ENCODE results near the gene MFSD2B.
"Not testable (repeated sequence)": the region's sequence is repeated elsewhere in the genome, so short reads cannot be mapped to it uniquely, and the experiment has no call there.

The MFSD2B gene

DNA sequence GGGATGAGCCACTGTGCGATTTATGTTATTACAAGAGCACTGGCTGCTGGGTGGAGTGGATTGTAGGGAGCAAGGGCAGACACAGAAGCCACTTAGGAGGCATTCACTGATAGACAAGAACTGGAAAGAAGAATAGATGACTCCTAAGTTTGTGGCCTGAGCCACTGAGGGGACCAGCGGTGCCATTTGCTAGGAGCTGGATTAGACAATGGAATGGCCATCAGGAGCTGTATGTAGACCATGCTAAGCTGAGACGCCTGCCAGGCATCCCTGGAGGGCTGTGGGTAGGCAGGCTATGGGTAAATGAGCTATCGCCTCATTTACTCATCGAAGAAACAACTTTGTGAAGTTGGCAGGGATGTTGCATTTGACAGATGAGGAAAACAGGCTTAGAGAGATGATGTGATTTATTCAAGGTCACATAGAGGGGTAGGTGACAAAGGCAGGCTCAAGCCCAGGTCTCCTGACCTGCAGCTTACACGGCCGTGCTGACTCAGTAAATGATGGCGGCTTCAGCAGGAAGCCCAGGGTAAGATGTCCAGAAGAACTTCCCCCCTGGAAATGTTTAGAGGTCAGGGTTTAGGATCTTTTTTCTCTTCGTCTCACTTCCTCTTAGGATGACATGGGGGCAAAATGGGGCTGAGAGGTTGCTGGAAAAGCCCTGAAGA lies 2.8 kb downstream of the MFSD2B start:
- no peak overlapping the region for H4K91ac ChIP-seq (ENCODE audit: low read length)
- H3K18ac ChIP-seq (ENCODE audit: low read depth in 1 of 2, low read length in 2 of 2): peak overlapping the region in 1 of 2 experiments; percentile 60
- H2BK5ac ChIP-seq (ENCODE audit: low read depth, low read length, poor library complexity, severe bottlenecking): no peak overlapping the region
- peak overlapping the region in 1 of 2 experiments; percentile 59 for H3K14ac ChIP-seq (ENCODE audit: low read length in 2 of 2)
- no peak for DNase-seq
- no peak overlapping the region for H3K4ac ChIP-seq (ENCODE audit: low read depth in 1 of 2, low read length in 2 of 2)
- H4K8ac ChIP-seq (ENCODE audit: low read length): peak overlapping the region; percentile 9
- peaks cover 0 to 31% of the 10 kb centered on the region in 2 experiments for H3K27me3 ChIP-seq (ENCODE audit: control insufficient read depth in 1 of 2, insufficient read depth in 1 of 2, low read length in 2 of 2)
- H2BK12ac ChIP-seq (ENCODE audit: low read length in 2 of 2): no peak overlapping the region
- no peak overlapping the region for H3K9ac ChIP-seq (ENCODE audit: low read length)
- H3K36me3 ChIP-seq (ENCODE audit: control insufficient read depth in 1 of 2, insufficient read depth in 2 of 2, low read depth in 1 of 2, low read length in 2 of 2): no peaks in the 10 kb centered on the region
- H2BK15ac ChIP-seq (ENCODE audit: low read depth, poor library complexity, severe bottlenecking): no peak overlapping the region
- H2BK120ac ChIP-seq (ENCODE audit: low read depth, low read length): no peak overlapping the region
- no peak overlapping the region for H3K4me2 ChIP-seq (ENCODE audit: low read length, poor library complexity, severe bottlenecking)
- no peak overlapping the region for H3K23ac ChIP-seq (ENCODE audit: low read length in 2 of 2)
- WGBS: 74% methylated on average over 9 of the region's 9 CpGs
- no peak overlapping the region for H2AFZ ChIP-seq (ENCODE audit: low read depth, low read length)
- no peak overlapping the region for H2AK5ac ChIP-seq (ENCODE audit: low read length, severe bottlenecking)
- no peak overlapping the region for H3K4me3 ChIP-seq (ENCODE audit: insufficient read depth in 1 of 2, low read depth in 1 of 2, low read length in 2 of 2)
- H3K79me1 ChIP-seq (replicated peaks; ENCODE audit: low read length, poor library complexity, severe bottlenecking): no peaks in the 10 kb centered on the region
- peaks cover 30% of the 10 kb centered on the region for H3K4me1 ChIP-seq (ENCODE audit: control insufficient read depth, insufficient read depth, low read depth, low read length)
- no peaks in the 10 kb centered on the region for H3K9me3 ChIP-seq (ENCODE audit: control insufficient read depth, low read length)
- H3K27ac ChIP-seq (ENCODE audit: low read length, poor library complexity, severe bottlenecking): no peak overlapping the region

DNA sequence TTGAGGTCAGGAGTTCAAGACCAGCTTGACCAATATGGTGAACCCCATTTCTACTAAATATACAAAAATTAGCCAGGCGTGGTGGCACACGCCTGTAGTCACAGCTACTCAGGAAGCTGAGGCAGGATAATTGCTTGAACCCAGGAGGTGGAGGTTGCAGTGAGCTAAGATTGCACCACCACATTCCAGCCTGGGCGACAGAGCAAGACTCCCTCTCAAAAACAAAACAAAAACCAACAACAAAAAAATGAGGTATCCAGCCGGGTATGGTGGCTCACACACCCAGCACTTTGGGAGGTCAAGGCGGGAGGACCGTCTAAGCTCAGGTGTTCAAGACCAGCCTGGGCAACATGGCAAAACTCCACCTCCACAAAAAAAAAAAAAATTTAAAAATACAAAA lies 5.0 kb downstream of the MFSD2B start:
- not testable (repeated sequence) for H3K79me1 ChIP-seq (replicated peaks; ENCODE audit: low read length, poor library complexity, severe bottlenecking); H3K36me3 ChIP-seq (ENCODE audit: control insufficient read depth in 1 of 2, insufficient read depth in 2 of 2, low read depth in 1 of 2, low read length in 2 of 2); H3K23ac ChIP-seq (ENCODE audit: low read length in 2 of 2); H3K9ac ChIP-seq (ENCODE audit: low read length); H3K4ac ChIP-seq (ENCODE audit: low read depth in 1 of 2, low read length in 2 of 2); H2AK5ac ChIP-seq (ENCODE audit: low read length, severe bottlenecking); H2BK5ac ChIP-seq (ENCODE audit: low read depth, low read length, poor library complexity, severe bottlenecking); H3K18ac ChIP-seq (ENCODE audit: low read depth in 1 of 2, low read length in 2 of 2); H3K4me2 ChIP-seq (ENCODE audit: low read length, poor library complexity, severe bottlenecking); H2BK120ac ChIP-seq (ENCODE audit: low read depth, low read length); H3K4me3 ChIP-seq (ENCODE audit: insufficient read depth in 1 of 2, low read depth in 1 of 2, low read length in 2 of 2); DNase-seq; H2BK15ac ChIP-seq (ENCODE audit: low read depth, poor library complexity, severe bottlenecking); H3K14ac ChIP-seq (ENCODE audit: low read length in 2 of 2); H4K8ac ChIP-seq (ENCODE audit: low read length); H3K27ac ChIP-seq (ENCODE audit: low read length, poor library complexity, severe bottlenecking); H2AFZ ChIP-seq (ENCODE audit: low read depth, low read length); H3K9me3 ChIP-seq (ENCODE audit: control insufficient read depth, low read length); H4K91ac ChIP-seq (ENCODE audit: low read length)
- peaks cover 0 to 21% of the 10 kb centered on the region in 2 experiments for H3K27me3 ChIP-seq (ENCODE audit: control insufficient read depth in 1 of 2, insufficient read depth in 1 of 2, low read length in 2 of 2)
- WGBS: 73% methylated on average over 4 of the region's 6 CpGs
- peak overlapping the region in 1 of 2 experiments; percentile 11 for H2BK12ac ChIP-seq (ENCODE audit: low read length in 2 of 2)
- peaks cover 21% of the 10 kb centered on the region for H3K4me1 ChIP-seq (ENCODE audit: control insufficient read depth, insufficient read depth, low read depth, low read length)

DNA sequence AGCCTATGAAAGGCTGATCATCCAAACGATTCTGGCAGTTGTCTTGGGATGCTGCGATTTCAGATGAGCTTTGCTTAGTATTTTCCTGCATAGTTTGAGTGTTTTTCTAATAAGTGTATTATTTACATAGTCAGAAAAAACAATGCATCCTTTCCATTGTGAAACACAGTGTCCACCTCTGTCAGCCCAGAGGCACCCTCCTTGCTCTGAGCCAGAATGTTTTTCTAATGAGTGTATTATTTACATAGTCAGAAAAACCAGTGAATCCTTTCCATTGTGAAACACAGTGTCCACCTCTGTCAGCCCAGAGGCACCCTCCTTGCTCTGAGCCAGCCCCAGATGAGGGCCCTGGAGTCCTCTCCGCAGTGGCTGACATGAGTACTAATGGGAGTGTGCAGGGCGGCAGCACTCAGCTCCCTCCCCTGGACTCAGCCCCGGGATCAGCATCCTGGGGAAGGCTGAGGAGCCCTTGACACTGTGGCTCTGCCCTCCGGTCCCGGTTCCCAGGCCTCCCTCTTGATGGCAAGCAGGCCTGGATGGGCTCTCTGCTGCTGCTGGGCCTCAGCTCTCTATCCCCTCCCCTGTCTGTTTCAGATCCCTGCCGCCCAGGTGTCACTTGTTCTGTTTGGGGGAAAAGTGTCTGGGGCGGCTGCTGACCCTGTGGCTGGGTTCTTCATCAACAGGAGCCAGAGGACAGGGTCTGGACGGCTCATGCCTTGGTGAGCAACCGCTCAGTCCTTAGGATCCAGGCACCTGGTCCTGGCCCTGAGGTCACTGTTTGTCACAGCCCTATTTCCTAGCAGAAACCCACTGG lies 5.9 kb downstream of the MFSD2B start:
- H2BK12ac ChIP-seq (ENCODE audit: low read length in 2 of 2): peak overlapping the region; percentile 40 to 58
- peaks cover 15% of the 10 kb centered on the region for H3K4me1 ChIP-seq (ENCODE audit: control insufficient read depth, insufficient read depth, low read depth, low read length)
- no peak overlapping the region for H3K4me2 ChIP-seq (ENCODE audit: low read length, poor library complexity, severe bottlenecking)
- H3K79me1 ChIP-seq (replicated peaks; ENCODE audit: low read length, poor library complexity, severe bottlenecking): no peaks in the 10 kb centered on the region
- H2AFZ ChIP-seq (ENCODE audit: low read depth, low read length): peak overlapping the region; percentile 18
- H3K36me3 ChIP-seq (ENCODE audit: control insufficient read depth in 1 of 2, insufficient read depth in 2 of 2, low read depth in 1 of 2, low read length in 2 of 2): no peaks in the 10 kb centered on the region
- WGBS: 39% methylated on average over 9 of the region's 11 CpGs
- H2AK5ac ChIP-seq (ENCODE audit: low read length, severe bottlenecking): no peak overlapping the region
- peak overlapping the region in 1 of 2 experiments; percentile 25 for H3K18ac ChIP-seq (ENCODE audit: low read depth in 1 of 2, low read length in 2 of 2)
- peak overlapping the region; percentile 61 for H2BK120ac ChIP-seq (ENCODE audit: low read depth, low read length)
- no peak overlapping the region for H2BK5ac ChIP-seq (ENCODE audit: low read depth, low read length, poor library complexity, severe bottlenecking)
- DNase-seq: peak; percentile 86
- H3K23ac ChIP-seq (ENCODE audit: low read length in 2 of 2): no peak overlapping the region
- no peaks in the 10 kb centered on the region for H3K9me3 ChIP-seq (ENCODE audit: control insufficient read depth, low read length)
- H2BK15ac ChIP-seq (ENCODE audit: low read depth, poor library complexity, severe bottlenecking): peak overlapping the region; percentile 41
- peak overlapping the region in 1 of 2 experiments; percentile 18 for H3K14ac ChIP-seq (ENCODE audit: low read length in 2 of 2)
- peaks cover 0 to 12% of the 10 kb centered on the region in 2 experiments for H3K27me3 ChIP-seq (ENCODE audit: control insufficient read depth in 1 of 2, insufficient read depth in 1 of 2, low read length in 2 of 2)
- H3K27ac ChIP-seq (ENCODE audit: low read length, poor library complexity, severe bottlenecking): peak overlapping the region; percentile 57
- H3K4me3 ChIP-seq (ENCODE audit: insufficient read depth in 1 of 2, low read depth in 1 of 2, low read length in 2 of 2): no peak overlapping the region
- peak overlapping the region; percentile 66 for H4K8ac ChIP-seq (ENCODE audit: low read length)
- H4K91ac ChIP-seq (ENCODE audit: low read length): peak overlapping the region; percentile 31
- H3K4ac ChIP-seq (ENCODE audit: low read depth in 1 of 2, low read length in 2 of 2): no peak overlapping the region
- peak overlapping the region; percentile 11 for H3K9ac ChIP-seq (ENCODE audit: low read length)

DNA sequence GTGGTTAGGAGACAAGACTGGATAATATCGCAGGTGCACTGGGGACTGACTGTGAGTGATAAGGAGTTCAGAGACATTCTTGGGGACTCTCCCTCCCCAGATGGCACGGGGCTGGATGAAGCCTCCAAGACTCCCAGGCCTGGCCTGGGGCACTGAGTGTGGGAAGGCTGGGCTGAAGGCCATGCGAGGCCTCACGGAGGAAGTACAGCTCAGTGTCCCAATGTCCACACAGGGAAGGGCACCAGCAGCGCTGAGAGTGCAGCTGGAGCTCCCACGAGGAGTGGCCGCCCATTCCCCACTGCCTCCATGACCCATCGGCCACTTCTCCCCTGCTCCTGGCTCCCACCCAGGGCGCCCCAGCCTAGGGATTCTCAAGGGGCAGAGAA lies 6.5 kb downstream of the MFSD2B start:
- peak overlapping the region; percentile 61 for H2BK120ac ChIP-seq (ENCODE audit: low read depth, low read length)
- H3K9ac ChIP-seq (ENCODE audit: low read length): no peak overlapping the region
- H2BK12ac ChIP-seq (ENCODE audit: low read length in 2 of 2): peak overlapping the region; percentile 18 to 59
- no peak overlapping the region for H2AK5ac ChIP-seq (ENCODE audit: low read length, severe bottlenecking)
- peak overlapping the region; percentile 25 to 64 for H3K18ac ChIP-seq (ENCODE audit: low read depth in 1 of 2, low read length in 2 of 2)
- WGBS: 95% methylated on average over 9 of the region's 9 CpGs
- H3K4me3 ChIP-seq (ENCODE audit: insufficient read depth in 1 of 2, low read depth in 1 of 2, low read length in 2 of 2): no peak overlapping the region
- H3K4me2 ChIP-seq (ENCODE audit: low read length, poor library complexity, severe bottlenecking): no peak overlapping the region
- H3K36me3 ChIP-seq (ENCODE audit: control insufficient read depth in 1 of 2, insufficient read depth in 2 of 2, low read depth in 1 of 2, low read length in 2 of 2): peaks cover 0 to 2% of the 10 kb centered on the region in 2 experiments
- peak overlapping the region in 1 of 2 experiments; percentile 57 for H3K4ac ChIP-seq (ENCODE audit: low read depth in 1 of 2, low read length in 2 of 2)
- H3K14ac ChIP-seq (ENCODE audit: low read length in 2 of 2): peak overlapping the region in 1 of 2 experiments; percentile 1
- no peak overlapping the region for H2BK15ac ChIP-seq (ENCODE audit: low read depth, poor library complexity, severe bottlenecking)
- no peaks in the 10 kb centered on the region for H3K79me1 ChIP-seq (replicated peaks; ENCODE audit: low read length, poor library complexity, severe bottlenecking)
- DNase-seq: no peak
- H3K4me1 ChIP-seq (ENCODE audit: control insufficient read depth, insufficient read depth, low read depth, low read length): peaks cover 19% of the 10 kb centered on the region
- H2BK5ac ChIP-seq (ENCODE audit: low read depth, low read length, poor library complexity, severe bottlenecking): no peak overlapping the region
- no peak overlapping the region for H3K23ac ChIP-seq (ENCODE audit: low read length in 2 of 2)
- H3K9me3 ChIP-seq (ENCODE audit: control insufficient read depth, low read length): no peaks in the 10 kb centered on the region
- peak overlapping the region; percentile 35 for H4K8ac ChIP-seq (ENCODE audit: low read length)
- H2AFZ ChIP-seq (ENCODE audit: low read depth, low read length): no peak overlapping the region
- H4K91ac ChIP-seq (ENCODE audit: low read length): peak overlapping the region; percentile 91
- no peak overlapping the region for H3K27ac ChIP-seq (ENCODE audit: low read length, poor library complexity, severe bottlenecking)
- H3K27me3 ChIP-seq (ENCODE audit: control insufficient read depth in 1 of 2, insufficient read depth in 1 of 2, low read length in 2 of 2): peaks cover 0 to 6% of the 10 kb centered on the region in 2 experiments

Data from mesenchymal stem cell (in vitro differentiated cells and primary cell).